AG09309 (cell line): ENCODE results near the gene CHMP6.

ENCODE experiments used
- DNase-seq: peaks from one replicate; pipeline ENCODE4 v3.0.0-alpha.2; 2010; ENCODE audit warnings: low read depth
- H3K4me3 ChIP-seq: 2 replicates; pipeline ENCODE4 v1.5.1; 2011; ENCODE audit warnings: mild to moderate bottlenecking, low read depth, low read length, moderate library complexity; ENCODE audit not compliant: control insufficient read depth
- TF ChIP-seq, protein P1 (sequence below): IDR thresholded peaks from 2 replicates; pipeline ENCODE4 v1.5.1; 2011; ENCODE audit warnings: mild to moderate bottlenecking, low read depth, low read length, inconsistent platforms; ENCODE audit not compliant: insufficient read depth, control insufficient read depth; ENCODE audit errors: missing control alignments

The CHMP6 gene

DNA sequence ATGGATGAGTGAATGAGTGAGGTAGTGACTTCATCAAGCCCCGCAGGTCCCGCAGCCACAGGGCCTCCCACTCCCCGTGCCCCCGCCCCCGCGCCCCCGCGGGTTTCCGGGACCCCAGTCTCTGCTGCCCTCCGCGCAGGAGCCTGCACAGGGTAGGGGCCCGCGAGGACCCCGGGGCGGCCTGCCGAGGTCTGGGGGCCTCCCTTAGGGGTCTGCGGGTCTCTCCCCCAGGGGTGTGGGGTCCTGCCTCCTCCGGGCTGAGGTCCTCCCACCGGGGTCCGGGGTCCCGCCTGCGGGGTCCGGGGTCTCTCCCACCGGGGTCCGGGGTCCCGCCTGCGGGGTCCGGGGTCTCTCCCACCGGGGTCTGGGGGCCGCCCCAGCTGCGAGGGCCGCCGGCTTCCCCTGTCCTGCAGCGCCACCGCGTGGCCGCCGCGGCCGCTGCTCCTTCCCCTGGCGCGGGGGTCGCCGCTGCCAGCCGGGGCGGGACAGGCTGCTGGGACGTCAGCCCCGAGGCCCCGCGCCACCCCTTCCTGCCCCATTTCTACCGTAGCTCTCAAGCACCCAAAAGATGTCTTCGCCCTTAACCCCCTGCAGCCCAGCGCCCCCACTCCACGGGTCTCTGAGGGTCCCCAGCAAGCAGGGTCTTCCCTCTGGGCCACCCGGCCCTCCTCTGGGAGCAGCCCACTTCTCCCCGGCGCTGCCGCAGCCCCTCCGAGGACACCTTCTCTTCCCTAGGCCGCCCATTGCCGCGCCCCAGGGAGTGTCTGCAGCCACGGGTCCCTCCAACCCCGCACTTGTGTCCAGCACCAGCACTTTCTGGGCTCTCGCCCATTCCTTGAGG is 10.4 kb upstream of the CHMP6 start:
- TF ChIP-seq, protein P1, sequence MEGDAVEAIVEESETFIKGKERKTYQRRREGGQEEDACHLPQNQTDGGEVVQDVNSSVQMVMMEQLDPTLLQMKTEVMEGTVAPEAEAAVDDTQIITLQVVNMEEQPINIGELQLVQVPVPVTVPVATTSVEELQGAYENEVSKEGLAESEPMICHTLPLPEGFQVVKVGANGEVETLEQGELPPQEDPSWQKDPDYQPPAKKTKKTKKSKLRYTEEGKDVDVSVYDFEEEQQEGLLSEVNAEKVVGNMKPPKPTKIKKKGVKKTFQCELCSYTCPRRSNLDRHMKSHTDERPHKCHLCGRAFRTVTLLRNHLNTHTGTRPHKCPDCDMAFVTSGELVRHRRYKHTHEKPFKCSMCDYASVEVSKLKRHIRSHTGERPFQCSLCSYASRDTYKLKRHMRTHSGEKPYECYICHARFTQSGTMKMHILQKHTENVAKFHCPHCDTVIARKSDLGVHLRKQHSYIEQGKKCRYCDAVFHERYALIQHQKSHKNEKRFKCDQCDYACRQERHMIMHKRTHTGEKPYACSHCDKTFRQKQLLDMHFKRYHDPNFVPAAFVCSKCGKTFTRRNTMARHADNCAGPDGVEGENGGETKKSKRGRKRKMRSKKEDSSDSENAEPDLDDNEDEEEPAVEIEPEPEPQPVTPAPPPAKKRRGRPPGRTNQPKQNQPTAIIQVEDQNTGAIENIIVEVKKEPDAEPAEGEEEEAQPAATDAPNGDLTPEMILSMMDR, result peak; percentile 26
- DNase-seq, result no peak
- H3K4me3 ChIP-seq, result no peak overlapping the region

- H3K4me3 ChIP-seq, result no peak overlapping the region
- DNase-seq, result no peak
- TF ChIP-seq, protein P1, result no peak
These were observed 9.7 kb upstream of the CHMP6 start for GRCh38 chr17:80981929-80982425.

- H3K4me3 ChIP-seq, result no peak overlapping the region
- no peak for DNase-seq
- TF ChIP-seq, protein P1, result no peak
These were observed 9.1 kb upstream of the CHMP6 start for GRCh38 chr17:80982426-80982974.

GRCh38 chr17:80983545-80983944 is 8.1 kb upstream of the CHMP6 start:
- no peak overlapping the region for H3K4me3 ChIP-seq
- TF ChIP-seq, protein P1, result no peak
- DNase-seq, result no peak

- DNase-seq, result peak; percentile 91
- H3K4me3 ChIP-seq, result no peak overlapping the region
- TF ChIP-seq, protein P1, result peak; percentile 56
These were observed 6.9 kb upstream of the CHMP6 start for GRCh38 chr17:80984749-80985148.

GRCh38 chr17:80986046-80986445 is 5.6 kb upstream of the CHMP6 start:
- TF ChIP-seq, protein P1, result no peak
- no peak overlapping the region for H3K4me3 ChIP-seq
- DNase-seq, result no peak
